OCI-LY1 (cell line): Measurements from ENCODE around the gene BUB1.

Experiments
- H2AFZ ChIP-seq: fragments of 200-600 bp; sonication (generic), shearing (Covaris generic); 2 replicates; pipeline ENCODE4 v1.6.0; 2014; ENCODE audit warnings: antibody characterized with exemption, mild to moderate bottlenecking, low read length
- H3F3A ChIP-seq: fragments of 200-600 bp; sonication (generic), shearing (Covaris generic); 2 replicates; pipeline ENCODE4 v1.6.0; 2014; ENCODE audit warnings: mild to moderate bottlenecking, antibody characterized with exemption, low read length, moderate library complexity; ENCODE audit not compliant: insufficient read depth
- H3K27ac ChIP-seq: fragments of 200-600 bp; sonication (generic); 2 replicates; pipeline ENCODE4 v1.5.1; 2014; ENCODE audit warnings: low read length, mixed run types, mild to moderate bottlenecking, low read depth; ENCODE audit not compliant: poor library complexity, severe bottlenecking
- H3K27me3 ChIP-seq: fragments of 200-600 bp; sonication (generic); 2 replicates; pipeline ENCODE4 v1.6.0; 2014; ENCODE audit warnings: antibody characterized with exemption, mild to moderate bottlenecking, low read length, moderate library complexity; ENCODE audit not compliant: insufficient read depth
- H3K36me3 ChIP-seq: fragments of 200-600 bp; sonication (generic); 2 replicates; pipeline ENCODE4 v1.6.1; 2014; ENCODE audit warnings: mild to moderate bottlenecking, antibody characterized with exemption, low read length, moderate library complexity, mixed read lengths; ENCODE audit not compliant: insufficient read depth
- H3K4me1 ChIP-seq: fragments of 200-600 bp; sonication (generic); 2 replicates; pipeline ENCODE4 v1.5.1; 2014; ENCODE audit warnings: mild to moderate bottlenecking, low read length, moderate library complexity; ENCODE audit not compliant: insufficient read depth, severe bottlenecking
- H3K4me2 ChIP-seq: fragments of 200-600 bp; sonication (generic), shearing (Covaris generic); 2 replicates; pipeline ENCODE4 v1.6.1; 2014; ENCODE audit warnings: low read length
- H3K4me3 ChIP-seq: fragments of 200-600 bp; sonication (generic); 2 replicates; pipeline ENCODE4 v1.5.1; 2014; ENCODE audit warnings: low read length, low read depth, mild to moderate bottlenecking, mixed read lengths; ENCODE audit not compliant: poor library complexity, severe bottlenecking
- H3K79me2 ChIP-seq: fragments of 200-600 bp; shearing (Covaris generic); 2 replicates; pipeline ENCODE4 v1.6.1; 2016; ENCODE audit warnings: mixed run types, low read length, mixed read lengths; ENCODE audit not compliant: insufficient read depth
- H3K9ac ChIP-seq: fragments of 200-600 bp; sonication (generic), shearing (Covaris generic); 2 replicates; pipeline ENCODE4 v1.6.1; 2014; ENCODE audit warnings: mild to moderate bottlenecking, low read length, mixed read lengths
- H3K9me2 ChIP-seq: fragments of 200-600 bp; sonication (generic), shearing (Covaris generic); 2 replicates; pipeline ENCODE4 v1.6.1; 2014; ENCODE audit warnings: low read depth, mild to moderate bottlenecking, low read length, mixed read lengths
- H3K9me3 ChIP-seq: fragments of 200-600 bp; shearing (Covaris generic); 2 replicates; pipeline ENCODE4 v1.6.1; 2014; ENCODE audit warnings: low read length, mixed read lengths
- H4K20me1 ChIP-seq: fragments of 200-600 bp; sonication (generic), shearing (Covaris generic); 2 replicates; pipeline ENCODE4 v1.6.0; 2016; ENCODE audit warnings: mild to moderate bottlenecking, low read length; ENCODE audit not compliant: insufficient read depth
- CTCF ChIP-seq: fragments of 200-600 bp; sonication (generic), shearing (Covaris generic); IDR thresholded peaks from 2 replicates; pipeline ENCODE4 v1.5.1; 2017; ENCODE audit warnings: mild to moderate bottlenecking, antibody characterized with exemption, low read length, moderate library complexity, mixed read lengths
- EZH2 ChIP-seq: fragments of 200-600 bp; sonication (generic), shearing (Covaris generic); IDR thresholded peaks from 2 replicates; pipeline ENCODE4 v1.8.0; 2017; ENCODE audit warnings: borderline replicate concordance, mixed run types, mild to moderate bottlenecking, antibody characterized with exemption, low read length, moderate library complexity, mixed read lengths

Gene BUB1

GRCh38 chr2:110682872-110683271, 5.0 kb upstream of the BUB1 start:
- no peak overlapping the region for H3K9ac ChIP-seq
- no peaks in the 10 kb centered on the region for H3K9me2 ChIP-seq
- no peaks in the 10 kb centered on the region; the same call in 1 of the 2 replicates for H3K36me3 ChIP-seq
- H3K9me3 ChIP-seq: no peaks in the 10 kb centered on the region
- no peak overlapping the region for H2AFZ ChIP-seq
- H3K27ac ChIP-seq: no peak overlapping the region
- no peaks in the 10 kb centered on the region for H3K79me2 ChIP-seq
- no peaks in the 10 kb centered on the region for H3F3A ChIP-seq
- TF ChIP-seq CTCF (no peak), EZH2 (no peak)
- H3K4me1 ChIP-seq: peaks cover 10% of the 10 kb centered on the region
- no peak overlapping the region for H3K4me2 ChIP-seq
- no peaks in the 10 kb centered on the region for H4K20me1 ChIP-seq
- no peaks in the 10 kb centered on the region for H3K27me3 ChIP-seq
- no peak overlapping the region for H3K4me3 ChIP-seq

GRCh38 chr2:110682267-110682666, 4.4 kb upstream of the BUB1 start:
- Histone ChIP-seq H3K4me2 (no peak overlapping the region), H3K27ac (no peak overlapping the region), H3K9me3 (no peaks in the 10 kb centered on the region), H3K4me3 (no peak overlapping the region), H4K20me1 (no peaks in the 10 kb centered on the region), H3K36me3 (no peaks in the 10 kb centered on the region; the same call in 1 of the 2 replicates), H3F3A (no peaks in the 10 kb centered on the region), H2AFZ (no peak overlapping the region), H3K9me2 (no peaks in the 10 kb centered on the region), H3K79me2 (peaks cover 5% of the 10 kb centered on the region), H3K4me1 (peaks cover 10% of the 10 kb centered on the region), H3K9ac (no peak overlapping the region), H3K27me3 (no peaks in the 10 kb centered on the region)
- TF ChIP-seq CTCF (no peak), EZH2 (no peak)

GRCh38 chr2:110680709-110681108, 2.8 kb upstream of the BUB1 start:
- Histone ChIP-seq H2AFZ (no peak overlapping the region), H3K36me3 (peaks cover 6% of the 10 kb centered on the region; the same call in 1 of the 2 replicates), H4K20me1 (no peaks in the 10 kb centered on the region), H3K4me3 (no peak overlapping the region), H3K9me2 (no peaks in the 10 kb centered on the region), H3K9ac (no peak overlapping the region), H3K27me3 (no peaks in the 10 kb centered on the region), H3K4me2 (no peak overlapping the region), H3F3A (no peaks in the 10 kb centered on the region), H3K79me2 (peaks cover 21% of the 10 kb centered on the region), H3K4me1 (peaks cover 23% of the 10 kb centered on the region), H3K27ac (no peak overlapping the region), H3K9me3 (no peaks in the 10 kb centered on the region)
- TF ChIP-seq EZH2 (no peak), CTCF (no peak)
